H9 (cell line): ENCODE measurements around the gene PFKL. TPM values are rescaled to one million over a fixed set of nuclear protein-coding genes. Genes with fewer than 3 reads are reported as not detected.

Source experiments
- DNase-seq: peaks from one replicate; pipeline ENCODE4 v3.0.0-alpha.2; 2017
- H2AFZ ChIP-seq: one replicate; pipeline ENCODE4 v1.6.1; 2013; ENCODE audit warnings: mild to moderate bottlenecking, low read length, control low read depth, moderate library complexity
- H2AK5ac ChIP-seq: 2 replicates; pipeline ENCODE4 v1.6.1; 2013; ENCODE audit warnings: low read length, control low read depth, mixed read lengths; ENCODE audit not compliant: insufficient read length
- H2BK120ac ChIP-seq: one replicate; pipeline ENCODE4 v1.6.1; 2013; ENCODE audit warnings: low read depth, mild to moderate bottlenecking, low read length, control low read depth, inconsistent platforms; ENCODE audit not compliant: poor library complexity, severe bottlenecking
- H2BK12ac ChIP-seq: 2 replicates; pipeline ENCODE4 v1.6.1; 2013; ENCODE audit warnings: low read length, control low read depth, mixed read lengths, low read depth; ENCODE audit not compliant: insufficient read length
- H2BK15ac ChIP-seq: 2 replicates; pipeline ENCODE4 v1.6.1; 2013; ENCODE audit warnings: low read depth, low read length, control low read depth
- H2BK20ac ChIP-seq: one replicate; pipeline ENCODE4 v1.6.1; 2013; ENCODE audit warnings: low read depth, mild to moderate bottlenecking, low read length, control low read depth, inconsistent platforms; ENCODE audit not compliant: poor library complexity, severe bottlenecking
- H2BK5ac ChIP-seq: 2 replicates; pipeline ENCODE4 v1.6.1; 2013; ENCODE audit warnings: low read length, control low read depth, mixed read lengths; ENCODE audit not compliant: insufficient read length
- H3K14ac ChIP-seq: 2 replicates; pipeline ENCODE4 v1.6.1; 2013; ENCODE audit warnings: low read length, control low read depth; ENCODE audit not compliant: insufficient read depth
- H3K18ac ChIP-seq: 2 replicates; pipeline ENCODE4 v1.6.1; 2013; ENCODE audit warnings: low read depth, mild to moderate bottlenecking, mixed read lengths, low read length, control low read depth; ENCODE audit not compliant: insufficient read length
- H3K23ac ChIP-seq: 2 replicates; pipeline ENCODE4 v1.6.1; 2013; ENCODE audit warnings: low read length, control low read depth, mixed read lengths, low read depth; ENCODE audit not compliant: insufficient read length
- H3K23me2 ChIP-seq: 2 replicates; pipeline ENCODE4 v1.6.1; 2013; ENCODE audit warnings: low read depth, mild to moderate bottlenecking, mixed read lengths, low read length, control low read depth; ENCODE audit not compliant: insufficient read length, poor library complexity, severe bottlenecking
- H3K27ac ChIP-seq: 2 replicates; pipeline ENCODE4 v1.5.1; 2013; ENCODE audit warnings: low read length, control low read depth, mixed read lengths, low read depth; ENCODE audit not compliant: insufficient read length
- H3K27me3 ChIP-seq: 2 replicates; pipeline ENCODE4 v1.6.1; 2013; ENCODE audit warnings: low read length, control low read depth, inconsistent platforms; ENCODE audit not compliant: insufficient read depth
- H3K4ac ChIP-seq: 2 replicates; pipeline ENCODE4 v1.6.1; 2013; ENCODE audit warnings: low read depth, mild to moderate bottlenecking, control low read depth, inconsistent platforms, low read length, moderate library complexity
- H3K4me1 ChIP-seq: 2 replicates; pipeline ENCODE4 v1.6.1; 2013; ENCODE audit warnings: low read length, control low read depth, inconsistent platforms; ENCODE audit not compliant: insufficient read depth
- H3K4me2 ChIP-seq: 2 replicates; pipeline ENCODE4 v1.6.1; 2013; ENCODE audit warnings: low read length, control low read depth, mixed read lengths; ENCODE audit not compliant: insufficient read length, insufficient read depth
- H3K56ac ChIP-seq: 2 replicates; pipeline ENCODE4 v1.6.1; 2013; ENCODE audit warnings: low read depth, mild to moderate bottlenecking, mixed read lengths, low read length, control low read depth; ENCODE audit not compliant: insufficient read length
- H3K79me1 ChIP-seq: 2 replicates; pipeline ENCODE4 v1.6.1; 2013; ENCODE audit warnings: low read depth, mild to moderate bottlenecking, moderate library complexity, low read length, control low read depth, inconsistent platforms; ENCODE audit not compliant: insufficient read depth, poor library complexity, severe bottlenecking
- H3K79me2 ChIP-seq: 2 replicates; pipeline ENCODE4 v1.6.1; 2013; ENCODE audit warnings: low read length, control low read depth, inconsistent platforms; ENCODE audit not compliant: insufficient read depth
- H3K9ac ChIP-seq: 2 replicates; pipeline ENCODE4 v1.6.1; 2013; ENCODE audit warnings: low read length, control low read depth, mixed read lengths; ENCODE audit not compliant: insufficient read length; ENCODE audit errors: extremely low read depth
- H3K9me3 ChIP-seq: one replicate; pipeline ENCODE4 v1.6.1; 2013; ENCODE audit warnings: low read depth, low read length, inconsistent platforms; ENCODE audit not compliant: control insufficient read depth
- H3T11ph ChIP-seq: one replicate; pipeline ENCODE4 v1.6.1; 2013; ENCODE audit warnings: mild to moderate bottlenecking, low read length, control low read depth, inconsistent platforms
- H4K20me1 ChIP-seq: one replicate; pipeline ENCODE4 v1.6.1; 2013; ENCODE audit not compliant: control insufficient read depth, insufficient read length, insufficient read depth
- H4K5ac ChIP-seq: 2 replicates; pipeline ENCODE4 v1.6.1; 2013; ENCODE audit warnings: low read depth, mild to moderate bottlenecking, mixed read lengths, low read length, control low read depth; ENCODE audit not compliant: insufficient read length
- H4K8ac ChIP-seq: replicated peaks from 2 replicates; pipeline ENCODE4 v1.6.1; 2013; ENCODE audit warnings: low read length, control low read depth, mixed read lengths, low read depth; ENCODE audit not compliant: insufficient read length
- H4K91ac ChIP-seq: 2 replicates; pipeline ENCODE4 v1.6.1; 2013; ENCODE audit warnings: low read depth, mild to moderate bottlenecking, moderate library complexity, mixed read lengths, low read length, control low read depth; ENCODE audit not compliant: insufficient read length
- H3K27ac Mint-ChIP-seq, 3 experiments: 2 replicates in 2 of 3; 3 replicates in 1 of 3; pipeline ENCODE4 v1.8.0; 2020 to 2021; ENCODE audit warnings: mixed read lengths in 3 of 3, mild to moderate bottlenecking in 1 of 3, moderate library complexity in 1 of 3
- H3K27me3 Mint-ChIP-seq: 2 replicates; pipeline ENCODE4 v1.8.0; 2021; ENCODE audit warnings: low read depth, mild to moderate bottlenecking, moderate library complexity, mixed read lengths
- H3K36me3 Mint-ChIP-seq, 3 experiments: 2 replicates in 2 of 3; 3 replicates in 1 of 3; pipeline ENCODE4 v1.8.0; 2020 to 2021; ENCODE audit warnings: low read depth in 3 of 3, mixed read lengths in 3 of 3; ENCODE audit not compliant: insufficient read depth in 1 of 3
- H3K4me1 Mint-ChIP-seq, 2 experiments: 2 replicates each; pipeline ENCODE4 v1.8.0; 2020; ENCODE audit warnings: mixed read lengths in 2 of 2
- H3K4me3 Mint-ChIP-seq, 2 experiments: 2 replicates in 1 of 2; 3 replicates in 1 of 2; pipeline ENCODE4 v1.8.0; 2020 to 2021; ENCODE audit warnings: mild to moderate bottlenecking in 2 of 2, mixed read lengths in 2 of 2, moderate library complexity in 1 of 2
- H3K9me3 Mint-ChIP-seq, 2 experiments: 2 replicates in 1 of 2; 3 replicates in 1 of 2; pipeline ENCODE4 v1.8.0; 2020; ENCODE audit warnings: mild to moderate bottlenecking in 2 of 2, mixed read lengths in 2 of 2, moderate library complexity in 1 of 2
- WGBS: extraction: QIAGEN DNeasy Blood & Tissue Kit; methylation state at CpG from one replicate; pipeline ENCODE4 v1.1.7; 2013; ENCODE audit warnings: missing lambda C conversion rate, low lambda C conversion rate, mixed read lengths; ENCODE audit not compliant: insufficient read length; ENCODE audit errors: extremely low coverage; 5-methylcytosine and 5-hydroxymethylcytosine counted together
- total RNA-seq: library from RNA; stranded (reverse); gene quantifications from 2 replicates; pipeline ENCODE4 v1.2.1, GENCODE V29; 2021
- TF ChIP-seq, protein P1 (sequence below): fragments of 200-600 bp; sonication (generic); conservative IDR thresholded peaks from 3 replicates; pipeline ENCODE4 v1.8.0; 2021; ENCODE audit warnings: antibody characterized with exemption, mild to moderate bottlenecking

The PFKL gene
- total RNA-seq, 1 experiment from 2014 or later: 107 TPM

DNA sequence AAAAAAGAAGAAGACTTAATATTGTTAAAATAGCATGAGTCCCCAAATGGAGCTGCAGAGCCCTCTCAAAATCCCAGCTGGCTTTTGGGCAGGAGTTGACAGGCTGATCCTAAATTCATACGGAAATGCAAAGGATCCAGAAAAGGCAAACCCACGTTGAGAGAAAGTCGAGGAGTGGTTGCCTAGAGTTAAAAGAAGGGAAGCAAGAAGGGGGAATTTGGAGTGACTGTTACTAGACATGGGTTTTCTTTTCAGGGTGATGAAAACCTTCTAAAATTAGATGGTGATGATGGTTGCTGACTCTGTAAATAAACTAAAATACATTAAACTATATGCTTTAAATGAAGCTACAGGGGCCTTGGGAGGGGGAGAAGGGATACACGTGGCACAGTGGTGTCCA, 39.8 kb upstream of the PFKL start:
- H2BK15ac ChIP-seq: no peak overlapping the region
- no peaks in the 10 kb centered on the region; the same call in 1 of the 2 replicates for H3K4me1 ChIP-seq
- H3T11ph ChIP-seq: no peak overlapping the region
- H4K91ac ChIP-seq: no peak overlapping the region
- TF ChIP-seq, protein P1, sequence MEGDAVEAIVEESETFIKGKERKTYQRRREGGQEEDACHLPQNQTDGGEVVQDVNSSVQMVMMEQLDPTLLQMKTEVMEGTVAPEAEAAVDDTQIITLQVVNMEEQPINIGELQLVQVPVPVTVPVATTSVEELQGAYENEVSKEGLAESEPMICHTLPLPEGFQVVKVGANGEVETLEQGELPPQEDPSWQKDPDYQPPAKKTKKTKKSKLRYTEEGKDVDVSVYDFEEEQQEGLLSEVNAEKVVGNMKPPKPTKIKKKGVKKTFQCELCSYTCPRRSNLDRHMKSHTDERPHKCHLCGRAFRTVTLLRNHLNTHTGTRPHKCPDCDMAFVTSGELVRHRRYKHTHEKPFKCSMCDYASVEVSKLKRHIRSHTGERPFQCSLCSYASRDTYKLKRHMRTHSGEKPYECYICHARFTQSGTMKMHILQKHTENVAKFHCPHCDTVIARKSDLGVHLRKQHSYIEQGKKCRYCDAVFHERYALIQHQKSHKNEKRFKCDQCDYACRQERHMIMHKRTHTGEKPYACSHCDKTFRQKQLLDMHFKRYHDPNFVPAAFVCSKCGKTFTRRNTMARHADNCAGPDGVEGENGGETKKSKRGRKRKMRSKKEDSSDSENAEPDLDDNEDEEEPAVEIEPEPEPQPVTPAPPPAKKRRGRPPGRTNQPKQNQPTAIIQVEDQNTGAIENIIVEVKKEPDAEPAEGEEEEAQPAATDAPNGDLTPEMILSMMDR: no peak
- H3K36me3 Mint-ChIP-seq: no peaks in the 10 kb centered on the region; a peak in 1 of 7 replicates
- no peaks in the 10 kb centered on the region for H3K79me1 ChIP-seq
- DNase-seq: no peak
- H3K27ac Mint-ChIP-seq: peak overlapping the region in 1 of 3 experiments; percentile 70; a peak in 1 of 7 replicates
- H3K27me3 Mint-ChIP-seq: peaks cover 10% of the 10 kb centered on the region
- WGBS: no CpG with 5 or more reads among the region's 4 CpGs
- no peak overlapping the region for H3K23ac ChIP-seq
- no peak overlapping the region for H4K5ac ChIP-seq
- H2BK5ac ChIP-seq: no peak overlapping the region
- H3K79me2 ChIP-seq: no peaks in the 10 kb centered on the region
- H3K27ac ChIP-seq: no peak overlapping the region
- no peak overlapping the region for H2BK12ac ChIP-seq
- no peaks in the 10 kb centered on the region for H3K23me2 ChIP-seq
- H4K8ac ChIP-seq: no peak overlapping the region
- H2BK120ac ChIP-seq: no peak overlapping the region
- H3K9me3 Mint-ChIP-seq: no peaks in the 10 kb centered on the region
- H3K9ac ChIP-seq: no peak overlapping the region
- H3K18ac ChIP-seq: no peak overlapping the region
- no peak overlapping the region for H2BK20ac ChIP-seq
- H3K4me1 Mint-ChIP-seq: peaks cover 5 to 6% of the 10 kb centered on the region in 2 experiments
- no peaks in the 10 kb centered on the region for H4K20me1 ChIP-seq
- H3K4me3 Mint-ChIP-seq: no peak overlapping the region
- no peaks in the 10 kb centered on the region for H3K27me3 ChIP-seq
- H3K4ac ChIP-seq: no peak overlapping the region
- H3K56ac ChIP-seq: no peak overlapping the region
- H2AFZ ChIP-seq: no peak overlapping the region
- H3K14ac ChIP-seq: no peak overlapping the region
- H3K4me2 ChIP-seq: no peak overlapping the region
- no peak overlapping the region for H2AK5ac ChIP-seq
- H3K9me3 ChIP-seq: no peaks in the 10 kb centered on the region
